ENCODE data around the gene CFAP73. TPM values are rescaled to one million over a fixed set of nuclear protein-coding genes. Genes with fewer than 3 reads are reported as not detected.

The CFAP73 gene
- total and polyA plus RNA-seq, 4 donors: 10.4 to 40.6 (median 14.6) TPM

GRCh38 chr12:113196990-113197389 is 47.5 kb downstream of the CFAP73 start:
- Histone ChIP-seq H3K27ac (ENCODE audit: low read depth in 1 of 2, low read length in 1 of 2) (no peak overlapping the region), H3K27me3 (ENCODE audit: control insufficient read depth in 3 of 3, insufficient read depth in 3 of 3, low read length in 2 of 3) (no peaks in the 10 kb centered on the region), H3K9ac (ENCODE audit: insufficient read depth in 1 of 2, low read length in 2 of 2) (no peak overlapping the region), H3K36me3 (ENCODE audit: control insufficient read depth in 4 of 4, insufficient read depth in 4 of 4, low read length in 4 of 4) (peaks cover 0 to 5% (median 2%) of the 10 kb centered on the region in 4 donors), H3K4me3 (no peak overlapping the region), H3K9me3 (ENCODE audit: control insufficient read depth in 4 of 4, insufficient read depth in 3 of 4, low read length in 3 of 4) (no peaks in the 10 kb centered on the region), H3K4me1 (ENCODE audit: control insufficient read depth in 5 of 5, insufficient read depth in 5 of 5, low read length in 5 of 5) (peaks cover 0 to 7% (median 0%) of the 10 kb centered on the region in 5 donors)
- 18 to 38% methylated on average over 3 to 4 of the region's 4 CpGs for WGBS, 2 donors
- ATAC-seq (ENCODE audit: insufficient read depth, low FRiP score) (peak; percentile 68), DNase-seq (peak; percentile 68 to 81 (median 70))
- TF ChIP-seq, protein P1, sequence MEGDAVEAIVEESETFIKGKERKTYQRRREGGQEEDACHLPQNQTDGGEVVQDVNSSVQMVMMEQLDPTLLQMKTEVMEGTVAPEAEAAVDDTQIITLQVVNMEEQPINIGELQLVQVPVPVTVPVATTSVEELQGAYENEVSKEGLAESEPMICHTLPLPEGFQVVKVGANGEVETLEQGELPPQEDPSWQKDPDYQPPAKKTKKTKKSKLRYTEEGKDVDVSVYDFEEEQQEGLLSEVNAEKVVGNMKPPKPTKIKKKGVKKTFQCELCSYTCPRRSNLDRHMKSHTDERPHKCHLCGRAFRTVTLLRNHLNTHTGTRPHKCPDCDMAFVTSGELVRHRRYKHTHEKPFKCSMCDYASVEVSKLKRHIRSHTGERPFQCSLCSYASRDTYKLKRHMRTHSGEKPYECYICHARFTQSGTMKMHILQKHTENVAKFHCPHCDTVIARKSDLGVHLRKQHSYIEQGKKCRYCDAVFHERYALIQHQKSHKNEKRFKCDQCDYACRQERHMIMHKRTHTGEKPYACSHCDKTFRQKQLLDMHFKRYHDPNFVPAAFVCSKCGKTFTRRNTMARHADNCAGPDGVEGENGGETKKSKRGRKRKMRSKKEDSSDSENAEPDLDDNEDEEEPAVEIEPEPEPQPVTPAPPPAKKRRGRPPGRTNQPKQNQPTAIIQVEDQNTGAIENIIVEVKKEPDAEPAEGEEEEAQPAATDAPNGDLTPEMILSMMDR (IDR thresholded peaks at IDR 0.05; ENCODE audit: control extremely low read depth, extremely low read depth): peak; percentile 67

- peaks cover 0 to 7% (median 0%) of the 10 kb centered on the region in 5 donors for H3K4me1 ChIP-seq (ENCODE audit: control insufficient read depth in 5 of 5, insufficient read depth in 5 of 5, low read length in 5 of 5)
- ATAC-seq (ENCODE audit: insufficient read depth, low FRiP score) (no peak), DNase-seq (no peak)
- no peak overlapping the region for H3K9ac ChIP-seq (ENCODE audit: insufficient read depth in 1 of 2, low read length in 2 of 2)
- peaks cover 0 to under 1% (median 0%) of the 10 kb centered on the region in 4 donors for H3K9me3 ChIP-seq (ENCODE audit: control insufficient read depth in 4 of 4, insufficient read depth in 3 of 4, low read length in 3 of 4)
- no peak overlapping the region for H3K27ac ChIP-seq (ENCODE audit: low read depth in 1 of 2, low read length in 1 of 2)
- TF ChIP-seq, protein P1 (IDR thresholded peaks at IDR 0.05; ENCODE audit: control extremely low read depth, extremely low read depth): no peak
- H3K27me3 ChIP-seq (ENCODE audit: control insufficient read depth in 3 of 3, insufficient read depth in 3 of 3, low read length in 2 of 3): no peaks in the 10 kb centered on the region
- 95 to 96% methylated on average over 8 of the region's 8 CpGs for WGBS, 2 donors
- peaks cover 0 to 3% (median 1%) of the 10 kb centered on the region in 4 donors for H3K36me3 ChIP-seq (ENCODE audit: control insufficient read depth in 4 of 4, insufficient read depth in 4 of 4, low read length in 4 of 4)
- no peak overlapping the region for H3K4me3 ChIP-seq
Observed at GRCh38 chr12:113197518-113198077, 48.1 kb downstream of the CFAP73 start.

- DNase-seq: no peak
- Histone ChIP-seq H3K4me1 (ENCODE audit: control insufficient read depth in 5 of 5, insufficient read depth in 5 of 5, low read length in 5 of 5) (peaks cover 0 to 7% (median 0%) of the 10 kb centered on the region in 5 donors), H3K36me3 (ENCODE audit: control insufficient read depth in 4 of 4, insufficient read depth in 4 of 4, low read length in 4 of 4) (no peaks in the 10 kb centered on the region), H3K27me3 (ENCODE audit: control insufficient read depth in 3 of 3, insufficient read depth in 3 of 3, low read length in 2 of 3) (no peaks in the 10 kb centered on the region), H3K9me3 (ENCODE audit: control insufficient read depth in 4 of 4, insufficient read depth in 3 of 4, low read length in 3 of 4) (peaks cover 0 to 3% (median 0%) of the 10 kb centered on the region in 4 donors), H3K9ac (ENCODE audit: insufficient read depth in 1 of 2, low read length in 2 of 2) (no peak overlapping the region), H3K4me3 (no peak overlapping the region), H3K27ac (ENCODE audit: low read depth in 1 of 2, low read length in 1 of 2) (no peak overlapping the region)
- TF ChIP-seq, protein P1 (IDR thresholded peaks at IDR 0.05; ENCODE audit: control extremely low read depth, extremely low read depth): no peak
- 77 to 88% methylated on average over 1 of the region's 1 CpG for WGBS, 2 donors
- ATAC-seq (ENCODE audit: insufficient read depth, low FRiP score): no peak
Observed at GRCh38 chr12:113198296-113198695, 48.8 kb downstream of the CFAP73 start.

All from lung (tissue), 12 donors.